NB4 (cell line): ENCODE data around the gene JSRP1.

Experiments
- CTCF ChIP-seq: IDR thresholded peaks from one replicate; pipeline ENCODE4 v1.5.1; 2012; ENCODE audit warnings: low read depth, low read length
- MAX ChIP-seq: IDR thresholded peaks from 2 replicates; pipeline ENCODE4 v1.6.1; 2011; ENCODE audit warnings: low read depth, low read length
- POLR2A ChIP-seq: IDR thresholded peaks from 2 replicates; pipeline ENCODE4 v1.6.1; 2011; ENCODE audit warnings: mild to moderate bottlenecking; ENCODE audit not compliant: insufficient read length; ENCODE audit errors: extremely low read depth

DNA sequence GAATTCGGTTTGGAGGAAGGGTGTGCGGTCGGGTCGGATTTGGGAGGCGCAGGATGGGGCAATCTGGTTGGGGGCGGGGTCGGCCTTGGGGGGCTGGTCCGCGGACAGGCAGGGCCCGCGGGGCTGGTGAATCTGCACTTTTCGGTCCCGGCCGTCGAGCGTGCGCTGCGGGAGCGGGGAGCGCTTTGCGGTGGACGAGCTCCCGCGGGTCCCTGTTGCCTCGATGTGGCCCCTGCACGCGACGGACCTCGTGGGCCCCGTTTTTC, 13.9 kb upstream of the JSRP1 start:
- TF ChIP-seq CTCF (no peak), MAX (no peak), POLR2A (no peak)
